Skeletal muscle tissue (tissue), 4 donors: Measurements from ENCODE around the gene ASAP2. TPM values are rescaled to one million over a fixed set of nuclear protein-coding genes. Genes with fewer than 3 reads are reported as not detected.

Experiments used
- H3K27ac ChIP-seq: one replicate; pipeline ENCODE4 v1.7.0; 2013; ENCODE audit warnings: mild to moderate bottlenecking, low read depth, low read length, inconsistent platforms
- H3K27me3 ChIP-seq, 3 donors: one replicate each; pipeline ENCODE4 v1.7.0; 2013; ENCODE audit warnings: low read length in 3 of 3; ENCODE audit not compliant: control insufficient read depth in 3 of 3, insufficient read depth in 3 of 3
- H3K36me3 ChIP-seq, 3 donors: one replicate each; pipeline ENCODE4 v1.7.0; 2013; ENCODE audit warnings: low read length in 3 of 3; ENCODE audit not compliant: control insufficient read depth in 3 of 3, insufficient read depth in 3 of 3
- H3K4me1 ChIP-seq, 3 donors: one replicate each; pipeline ENCODE4 v1.7.0; 2013; ENCODE audit warnings: low read length in 3 of 3, mild to moderate bottlenecking in 3 of 3; ENCODE audit not compliant: control insufficient read depth in 3 of 3, insufficient read depth in 3 of 3
- H3K4me3 ChIP-seq, 3 donors: one replicate each; pipeline ENCODE4 v1.7.0; 2013; ENCODE audit warnings: low read length in 3 of 3
- H3K9ac ChIP-seq, 3 donors: one replicate each; pipeline ENCODE4 v1.7.0; 2013; ENCODE audit warnings: low read length in 3 of 3, mild to moderate bottlenecking in 3 of 3, moderate library complexity in 2 of 3, low read depth in 1 of 3
- H3K9me3 ChIP-seq, 3 donors: one replicate each; pipeline ENCODE4 v1.7.0; 2013; ENCODE audit warnings: low read length in 3 of 3; ENCODE audit not compliant: control insufficient read depth in 3 of 3
- total RNA-seq: library from RNA; depleted of rRNA; stranded (reverse); fragments of >200 nt; gene quantifications from one replicate; pipeline ENCODE4 v1.2.3, GENCODE V29; 2014
- donor health status: Osteomylitis.

ASAP2 gene
- total RNA-seq, 1 donor from 2014 or later = 17.7 TPM

DNA sequence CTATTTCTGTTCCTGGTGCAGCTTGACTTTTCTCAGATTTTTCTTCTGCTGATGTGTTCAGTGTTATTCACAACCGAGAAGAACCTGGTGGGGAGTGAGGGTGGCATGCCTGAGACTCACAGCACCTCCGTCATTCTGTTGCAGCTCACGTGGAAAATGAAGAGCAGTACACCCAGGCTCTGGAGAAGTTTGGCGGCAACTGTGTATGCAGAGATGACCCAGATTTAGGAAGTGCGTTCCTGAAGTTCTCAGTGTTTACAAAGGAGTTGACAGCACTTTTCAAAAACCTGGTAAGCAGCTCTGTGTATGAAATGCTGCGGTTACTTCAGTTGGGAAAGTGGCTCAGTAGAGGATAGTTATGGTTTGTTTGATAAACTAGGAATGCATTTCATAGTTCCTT, 90.5 kb downstream of the ASAP2 start:
- Histone ChIP-seq H3K4me1 (peaks cover 0 to 26% (median 13%) of the 10 kb centered on the region in 3 donors), H3K4me3 (no peak overlapping the region), H3K27ac (no peak overlapping the region), H3K9me3 (no peaks in the 10 kb centered on the region), H3K9ac (no peak overlapping the region), H3K36me3 (no peaks in the 10 kb centered on the region), H3K27me3 (no peaks in the 10 kb centered on the region)

GRCh38 chr2:9297807-9298206, 91.2 kb downstream of the ASAP2 start:
- no peaks in the 10 kb centered on the region for H3K36me3 ChIP-seq
- no peak overlapping the region for H3K9ac ChIP-seq
- H3K4me1 ChIP-seq = peaks cover 0 to 27% (median 13%) of the 10 kb centered on the region in 3 donors
- H3K27ac ChIP-seq = no peak overlapping the region
- no peak overlapping the region for H3K4me3 ChIP-seq
- H3K27me3 ChIP-seq = no peaks in the 10 kb centered on the region
- H3K9me3 ChIP-seq = no peaks in the 10 kb centered on the region

- no peaks in the 10 kb centered on the region for H3K36me3 ChIP-seq
- no peaks in the 10 kb centered on the region for H3K9me3 ChIP-seq
- peaks cover 1 to 30% (median 17%) of the 10 kb centered on the region in 3 donors for H3K4me1 ChIP-seq
- H3K27ac ChIP-seq = no peak overlapping the region
- no peak overlapping the region for H3K9ac ChIP-seq
- no peak overlapping the region for H3K4me3 ChIP-seq
- H3K27me3 ChIP-seq = no peaks in the 10 kb centered on the region
Observed at GRCh38 chr2:9298583-9298982, 92.0 kb downstream of the ASAP2 start.

DNA sequence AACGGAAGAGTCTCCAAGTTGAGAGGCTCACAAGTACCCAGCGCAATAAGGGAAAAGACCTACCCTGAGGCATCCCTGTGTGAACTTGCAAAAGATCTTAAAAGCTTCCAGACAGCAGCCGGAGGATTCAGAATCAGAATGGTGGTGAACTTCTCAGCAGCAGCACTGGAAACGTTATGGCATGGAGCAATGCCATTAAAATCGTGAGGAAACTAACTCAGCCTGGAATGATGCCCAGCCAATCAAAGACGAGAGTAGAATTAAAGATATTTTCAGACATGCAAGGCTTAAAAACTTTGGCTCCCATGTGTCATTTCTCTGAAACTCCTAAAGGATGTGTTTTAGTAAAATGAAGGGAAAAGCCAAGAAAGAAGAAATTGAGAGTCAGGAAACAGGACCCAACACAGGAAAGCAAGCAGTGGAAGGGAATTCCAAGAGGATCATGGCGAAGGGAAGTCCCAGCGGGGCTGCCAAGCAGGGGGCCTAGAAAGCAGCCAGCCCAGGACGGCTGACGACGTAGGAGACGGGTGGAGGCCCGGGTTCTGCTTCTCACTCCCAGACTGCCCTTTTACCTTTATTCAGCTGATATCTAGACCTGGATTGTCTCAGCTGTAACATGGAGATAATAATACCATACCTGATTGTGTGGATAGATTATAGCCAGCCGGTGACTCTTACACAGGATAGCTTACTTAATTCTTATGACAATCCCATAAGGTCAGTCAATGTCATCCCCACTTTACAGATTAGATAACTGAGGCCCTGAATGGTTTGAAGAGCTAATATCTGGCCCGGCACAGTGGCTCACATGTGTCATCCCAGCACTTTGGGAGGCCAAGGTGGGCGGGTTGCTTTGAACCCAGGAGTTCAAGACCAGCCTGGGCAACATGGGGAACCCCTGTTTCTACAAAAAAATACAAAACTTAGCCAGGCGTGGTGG, 92.8 kb downstream of the ASAP2 start:
- Histone ChIP-seq H3K9me3 (no peaks in the 10 kb centered on the region), H3K36me3 (no peaks in the 10 kb centered on the region), H3K4me1 (peaks cover 7 to 37% (median 25%) of the 10 kb centered on the region in 3 donors), H3K27ac (no peak overlapping the region), H3K27me3 (no peaks in the 10 kb centered on the region), H3K4me3 (no peak overlapping the region), H3K9ac (peak overlapping the region in 1 of 3 donors; percentile 25)

DNA sequence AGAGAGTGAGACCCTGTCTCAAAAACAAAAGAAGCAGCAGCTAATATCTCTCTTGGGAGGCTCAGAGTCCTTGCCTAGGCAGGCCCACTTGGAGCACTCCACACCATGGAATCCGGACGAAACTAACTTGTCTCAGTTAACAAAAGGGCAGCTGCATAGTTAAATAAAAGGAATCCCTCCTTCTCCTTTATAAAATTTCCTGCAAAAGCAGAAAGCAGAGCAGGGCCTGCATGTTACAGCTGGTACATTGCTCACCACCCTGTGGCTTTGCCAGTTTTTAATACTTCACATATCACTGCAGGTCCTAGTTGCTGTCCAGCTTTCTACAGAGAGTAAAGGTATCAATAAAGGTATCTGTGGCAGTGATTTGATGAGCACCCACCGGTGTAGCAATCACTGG, 93.6 kb downstream of the ASAP2 start:
- no peaks in the 10 kb centered on the region for H3K27me3 ChIP-seq
- peak overlapping the region in 1 of 3 donors; percentile 25 for H3K9ac ChIP-seq
- H3K4me1 ChIP-seq = peaks cover 7 to 38% (median 25%) of the 10 kb centered on the region in 3 donors
- H3K36me3 ChIP-seq = no peaks in the 10 kb centered on the region
- H3K9me3 ChIP-seq = no peaks in the 10 kb centered on the region
- H3K27ac ChIP-seq = no peak overlapping the region
- no peak overlapping the region for H3K4me3 ChIP-seq

- Histone ChIP-seq H3K27me3 (no peaks in the 10 kb centered on the region), H3K4me3 (no peak overlapping the region), H3K4me1 (peaks cover 7 to 38% (median 25%) of the 10 kb centered on the region in 3 donors), H3K9me3 (no peaks in the 10 kb centered on the region), H3K27ac (no peak overlapping the region), H3K9ac (no peak overlapping the region), H3K36me3 (no peaks in the 10 kb centered on the region)
Observed at GRCh38 chr2:9300829-9301453, 94.3 kb downstream of the ASAP2 start.

- Histone ChIP-seq H3K9me3 (no peaks in the 10 kb centered on the region), H3K36me3 (no peaks in the 10 kb centered on the region), H3K9ac (no peak overlapping the region), H3K27me3 (no peaks in the 10 kb centered on the region), H3K4me1 (peaks cover 17 to 50% (median 37%) of the 10 kb centered on the region in 3 donors), H3K27ac (no peak overlapping the region), H3K4me3 (no peak overlapping the region)
Observed at GRCh38 chr2:9302755-9303154, 96.1 kb downstream of the ASAP2 start.

- Histone ChIP-seq H3K36me3 (no peaks in the 10 kb centered on the region), H3K27me3 (no peaks in the 10 kb centered on the region), H3K4me1 (peaks cover 24 to 55% (median 45%) of the 10 kb centered on the region in 3 donors), H3K27ac (peak overlapping the region; percentile 33), H3K9ac (peak overlapping the region in 2 of 3 donors; percentile 15 to 74), H3K4me3 (peak overlapping the region in 1 of 3 donors; percentile 19), H3K9me3 (no peaks in the 10 kb centered on the region)
Observed at GRCh38 chr2:9303528-9304225, 97.1 kb downstream of the ASAP2 start.

- H3K27ac ChIP-seq = no peak overlapping the region
Observed at GRCh38 chr2:9306911-9307310, 100.3 kb downstream of the ASAP2 start.

More at GRCh38 chr2:9306911-9307310, 100.3 kb downstream of the ASAP2 start:
- no peaks in the 10 kb centered on the region for H3K9me3 ChIP-seq
- H3K36me3 ChIP-seq = no peaks in the 10 kb centered on the region
- H3K4me3 ChIP-seq = no peak overlapping the region
- peaks cover 48 to 64% (median 64%) of the 10 kb centered on the region in 3 donors for H3K4me1 ChIP-seq
- H3K9ac ChIP-seq = peak overlapping the region in 2 of 3 donors; percentile 12 to 19
- H3K27me3 ChIP-seq = no peaks in the 10 kb centered on the region
